ENCODE results near the gene UBXN10.

Gene UBXN10

DNA sequence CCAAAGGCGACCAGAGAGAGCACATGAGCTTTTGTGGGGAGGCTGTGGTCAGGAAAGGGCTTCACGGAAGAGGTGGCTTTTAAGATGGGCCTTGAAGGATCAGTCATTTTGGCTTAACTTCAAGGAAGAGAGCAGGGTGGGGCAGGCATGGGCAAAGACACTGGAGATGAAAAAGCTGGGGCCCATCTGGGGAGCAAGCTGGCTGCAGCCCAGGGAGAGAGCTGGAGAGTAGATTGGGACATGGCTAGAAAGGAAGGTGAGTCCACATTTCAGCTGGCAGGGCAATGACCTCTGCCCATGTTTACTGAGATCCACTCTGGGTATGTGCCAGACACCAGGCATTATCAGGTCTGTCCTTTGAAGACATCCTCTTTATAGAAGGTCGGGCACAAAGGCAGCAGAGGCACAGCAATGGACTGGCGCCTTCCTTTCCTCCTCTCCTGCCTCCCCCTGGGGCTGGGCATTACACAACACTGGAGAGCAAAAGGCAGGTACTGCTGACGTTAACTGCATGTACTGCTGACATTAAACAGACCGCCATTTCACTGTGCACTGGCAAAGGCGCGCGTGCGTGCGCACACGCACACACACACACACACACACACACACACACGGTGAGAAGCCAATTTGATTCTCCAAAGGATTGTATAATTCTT is 2.2 kb upstream of the UBXN10 start:
- H3K4me3 ChIP-seq (ENCODE audit: low read depth, low read length) = no peak overlapping the region
- TF ChIP-seq, protein P1, sequence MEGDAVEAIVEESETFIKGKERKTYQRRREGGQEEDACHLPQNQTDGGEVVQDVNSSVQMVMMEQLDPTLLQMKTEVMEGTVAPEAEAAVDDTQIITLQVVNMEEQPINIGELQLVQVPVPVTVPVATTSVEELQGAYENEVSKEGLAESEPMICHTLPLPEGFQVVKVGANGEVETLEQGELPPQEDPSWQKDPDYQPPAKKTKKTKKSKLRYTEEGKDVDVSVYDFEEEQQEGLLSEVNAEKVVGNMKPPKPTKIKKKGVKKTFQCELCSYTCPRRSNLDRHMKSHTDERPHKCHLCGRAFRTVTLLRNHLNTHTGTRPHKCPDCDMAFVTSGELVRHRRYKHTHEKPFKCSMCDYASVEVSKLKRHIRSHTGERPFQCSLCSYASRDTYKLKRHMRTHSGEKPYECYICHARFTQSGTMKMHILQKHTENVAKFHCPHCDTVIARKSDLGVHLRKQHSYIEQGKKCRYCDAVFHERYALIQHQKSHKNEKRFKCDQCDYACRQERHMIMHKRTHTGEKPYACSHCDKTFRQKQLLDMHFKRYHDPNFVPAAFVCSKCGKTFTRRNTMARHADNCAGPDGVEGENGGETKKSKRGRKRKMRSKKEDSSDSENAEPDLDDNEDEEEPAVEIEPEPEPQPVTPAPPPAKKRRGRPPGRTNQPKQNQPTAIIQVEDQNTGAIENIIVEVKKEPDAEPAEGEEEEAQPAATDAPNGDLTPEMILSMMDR (IDR thresholded peaks at IDR 0.05; ENCODE audit: low read depth, low read length) = no peak

DNA sequence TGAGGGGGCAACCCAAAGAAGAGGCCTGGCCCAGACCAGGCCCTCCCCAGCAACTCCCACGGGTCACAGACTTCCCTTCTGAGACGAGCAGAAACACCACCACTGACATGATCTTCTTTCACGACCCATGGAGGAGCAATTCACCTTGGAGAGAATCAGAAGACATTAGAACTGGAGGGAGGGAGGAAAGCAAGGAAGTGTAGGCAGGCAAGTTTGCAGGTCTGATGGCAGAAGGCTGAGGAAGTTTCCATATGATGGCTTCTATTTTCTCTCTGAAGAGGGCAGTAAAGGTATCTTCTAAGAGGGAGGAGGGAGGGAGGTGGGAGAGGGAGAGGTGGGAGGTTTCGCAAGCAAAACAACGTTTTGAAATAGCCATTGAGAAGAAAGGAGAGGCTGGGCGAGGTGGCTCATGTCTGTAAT is 1.4 kb upstream of the UBXN10 start:
- TF ChIP-seq, protein P1 (IDR thresholded peaks at IDR 0.05; ENCODE audit: low read depth, low read length) = no peak
- H3K4me3 ChIP-seq (ENCODE audit: low read depth, low read length) = no peak overlapping the region

DNA sequence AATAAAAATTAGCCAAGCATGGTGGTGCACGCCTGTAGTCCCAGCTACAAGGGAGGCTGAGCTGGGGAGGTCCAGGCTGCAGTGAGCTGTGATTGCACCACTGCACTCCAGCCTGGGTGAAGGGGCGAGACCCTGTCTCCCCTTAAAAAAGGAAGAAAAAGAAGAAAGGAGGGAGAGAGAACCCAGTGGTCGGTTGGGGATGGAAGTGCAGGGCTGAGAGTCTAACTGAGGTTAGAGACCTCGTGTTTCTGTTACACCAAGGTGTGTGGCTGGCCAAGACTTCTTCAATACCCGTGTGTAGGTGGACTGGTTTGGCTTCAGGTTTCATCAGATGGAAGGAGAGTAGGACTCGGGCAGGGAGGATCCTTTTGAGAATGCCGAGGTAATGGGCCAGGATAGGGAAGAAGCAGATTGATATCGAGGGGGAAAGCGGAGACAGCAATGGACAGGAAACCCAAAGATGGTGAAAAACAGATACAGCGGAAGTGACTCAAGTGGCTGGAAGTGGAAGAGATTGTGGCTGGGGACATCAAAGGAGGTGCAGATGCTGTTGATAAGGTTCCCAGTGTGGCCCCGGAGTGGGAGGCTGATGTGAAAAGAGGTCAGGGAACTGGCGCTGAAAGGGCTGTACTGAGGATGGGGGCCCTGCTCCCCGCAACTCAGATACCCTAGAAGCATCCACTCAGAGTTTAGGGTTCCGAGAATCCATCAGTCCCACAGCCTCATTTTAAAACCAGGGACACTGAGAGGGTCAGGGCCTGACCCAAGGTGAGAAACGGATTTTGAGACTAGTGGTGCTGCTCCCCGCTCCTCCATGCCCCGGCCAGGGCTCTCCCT is 681 bp upstream of the UBXN10 start:
- TF ChIP-seq, protein P1 (IDR thresholded peaks at IDR 0.05; ENCODE audit: low read depth, low read length) = no peak
- H3K4me3 ChIP-seq (ENCODE audit: low read depth, low read length) = no peak overlapping the region

DNA sequence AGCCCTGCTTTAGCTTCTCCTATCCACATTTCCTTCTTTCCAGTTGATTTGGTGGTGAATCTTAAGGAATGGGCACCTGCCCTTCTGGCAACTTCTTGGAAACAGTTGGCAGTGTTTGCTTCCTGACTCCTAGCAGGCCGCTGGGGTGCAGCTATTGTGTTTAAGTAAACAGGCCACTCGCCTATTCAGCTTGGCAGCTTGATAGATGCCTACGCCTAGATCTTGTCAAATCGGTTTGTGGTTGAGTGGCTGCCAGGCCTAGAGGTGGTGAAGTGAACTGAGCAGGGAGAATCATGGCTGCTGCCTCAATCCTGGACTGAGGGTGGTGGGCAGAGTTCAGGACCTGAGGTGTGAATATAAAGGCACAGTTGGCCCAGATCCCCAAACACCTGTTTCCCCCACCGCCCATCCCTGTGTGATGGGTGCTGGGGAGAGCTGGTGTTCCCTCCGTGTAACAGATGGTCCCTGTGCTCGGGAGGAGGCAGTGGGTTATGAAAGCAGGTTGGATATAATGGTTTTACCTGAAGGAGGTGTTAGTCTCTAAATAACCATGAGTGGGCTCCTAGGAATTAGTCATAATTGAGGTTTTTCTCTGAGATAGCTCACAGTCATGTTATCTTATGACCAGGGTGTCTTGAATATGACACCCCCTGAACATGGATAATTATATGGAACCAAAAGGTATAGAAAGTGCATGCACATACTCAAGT is 1.4 kb downstream of the UBXN10 start:
- no peak overlapping the region for H3K4me3 ChIP-seq (ENCODE audit: low read depth, low read length)
- TF ChIP-seq, protein P1 (IDR thresholded peaks at IDR 0.05; ENCODE audit: low read depth, low read length) = no peak

DNA sequence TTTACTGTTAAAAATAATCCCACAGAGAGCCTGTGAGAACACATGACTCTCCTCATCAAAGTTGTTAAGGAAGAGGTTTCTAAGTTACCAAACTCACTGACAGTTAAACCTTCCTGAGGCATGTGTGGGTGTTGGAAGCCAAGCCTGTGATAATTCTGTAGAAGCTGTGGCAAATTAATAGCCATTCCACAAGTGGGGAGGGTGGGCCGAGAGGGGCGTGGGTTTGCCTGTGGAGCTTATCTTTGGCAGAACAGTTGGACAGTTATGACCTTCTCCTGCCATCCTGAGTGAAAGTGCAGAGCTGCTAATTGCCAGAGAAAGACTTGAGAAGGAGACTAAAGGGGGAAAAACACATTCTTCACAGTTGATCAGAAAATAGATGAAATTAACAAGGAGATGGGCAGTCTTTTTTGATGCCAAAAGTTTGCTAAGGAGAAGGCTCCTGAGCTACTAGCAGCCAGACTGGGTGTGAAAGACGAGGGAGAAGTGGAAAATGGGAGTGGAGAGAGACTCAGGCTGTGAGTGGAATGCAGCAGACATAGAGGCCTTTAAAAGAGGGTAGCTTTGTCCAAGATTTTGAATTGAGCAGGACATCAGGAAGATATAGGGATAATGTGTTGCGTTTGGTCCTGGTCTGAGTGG is 2.0 kb downstream of the UBXN10 start:
- H3K4me3 ChIP-seq (ENCODE audit: low read depth, low read length) = no peak overlapping the region
- TF ChIP-seq, protein P1 (IDR thresholded peaks at IDR 0.05; ENCODE audit: low read depth, low read length) = no peak

DNA sequence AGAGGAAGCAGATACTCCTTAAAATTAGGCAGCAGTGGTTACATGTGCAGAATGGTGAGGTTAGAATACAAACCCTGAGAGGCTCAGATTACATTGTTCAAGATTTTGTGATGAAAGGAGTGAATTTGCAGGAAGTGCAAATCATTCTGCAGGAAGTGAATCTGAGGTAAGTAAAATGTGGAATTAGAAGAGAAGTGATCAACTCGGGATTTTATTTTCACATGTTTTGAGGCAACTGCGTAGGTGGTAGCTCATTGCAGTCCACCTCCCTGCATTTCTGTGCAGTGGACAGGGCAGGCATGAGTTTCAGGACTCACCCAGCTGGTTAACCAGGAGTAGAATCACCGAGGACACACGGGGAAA is 2.5 kb downstream of the UBXN10 start:
- H3K4me3 ChIP-seq (ENCODE audit: low read depth, low read length) = no peak overlapping the region
- TF ChIP-seq, protein P1 (IDR thresholded peaks at IDR 0.05; ENCODE audit: low read depth, low read length) = no peak
